ENCODE measurements around the gene MROH9.

GRCh38 chr1:171062902-171063301 lies 127.6 kb downstream of the MROH9 start:
- no peak for TF ChIP-seq CREB1 (IDR thresholded peaks at IDR 0.05; ENCODE audit: low read depth)
- TF ChIP-seq CEBPB (IDR thresholded peaks at IDR 0.05) = no peak
- no peak for TF ChIP-seq NFIC (IDR thresholded peaks at IDR 0.05)
- TF ChIP-seq, protein P1, sequence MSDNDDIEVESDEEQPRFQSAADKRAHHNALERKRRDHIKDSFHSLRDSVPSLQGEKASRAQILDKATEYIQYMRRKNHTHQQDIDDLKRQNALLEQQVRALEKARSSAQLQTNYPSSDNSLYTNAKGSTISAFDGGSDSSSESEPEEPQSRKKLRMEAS (IDR thresholded peaks at IDR 0.05) = no peak
- TF ChIP-seq ZBTB7A (IDR thresholded peaks at IDR 0.05; ENCODE audit: low read depth) = no peak
- no peak for TF ChIP-seq TAF1 (IDR thresholded peaks at IDR 0.05; ENCODE audit: low read depth)
- TF ChIP-seq TEAD4 (IDR thresholded peaks at IDR 0.05) = no peak
- TF ChIP-seq, protein P2, sequence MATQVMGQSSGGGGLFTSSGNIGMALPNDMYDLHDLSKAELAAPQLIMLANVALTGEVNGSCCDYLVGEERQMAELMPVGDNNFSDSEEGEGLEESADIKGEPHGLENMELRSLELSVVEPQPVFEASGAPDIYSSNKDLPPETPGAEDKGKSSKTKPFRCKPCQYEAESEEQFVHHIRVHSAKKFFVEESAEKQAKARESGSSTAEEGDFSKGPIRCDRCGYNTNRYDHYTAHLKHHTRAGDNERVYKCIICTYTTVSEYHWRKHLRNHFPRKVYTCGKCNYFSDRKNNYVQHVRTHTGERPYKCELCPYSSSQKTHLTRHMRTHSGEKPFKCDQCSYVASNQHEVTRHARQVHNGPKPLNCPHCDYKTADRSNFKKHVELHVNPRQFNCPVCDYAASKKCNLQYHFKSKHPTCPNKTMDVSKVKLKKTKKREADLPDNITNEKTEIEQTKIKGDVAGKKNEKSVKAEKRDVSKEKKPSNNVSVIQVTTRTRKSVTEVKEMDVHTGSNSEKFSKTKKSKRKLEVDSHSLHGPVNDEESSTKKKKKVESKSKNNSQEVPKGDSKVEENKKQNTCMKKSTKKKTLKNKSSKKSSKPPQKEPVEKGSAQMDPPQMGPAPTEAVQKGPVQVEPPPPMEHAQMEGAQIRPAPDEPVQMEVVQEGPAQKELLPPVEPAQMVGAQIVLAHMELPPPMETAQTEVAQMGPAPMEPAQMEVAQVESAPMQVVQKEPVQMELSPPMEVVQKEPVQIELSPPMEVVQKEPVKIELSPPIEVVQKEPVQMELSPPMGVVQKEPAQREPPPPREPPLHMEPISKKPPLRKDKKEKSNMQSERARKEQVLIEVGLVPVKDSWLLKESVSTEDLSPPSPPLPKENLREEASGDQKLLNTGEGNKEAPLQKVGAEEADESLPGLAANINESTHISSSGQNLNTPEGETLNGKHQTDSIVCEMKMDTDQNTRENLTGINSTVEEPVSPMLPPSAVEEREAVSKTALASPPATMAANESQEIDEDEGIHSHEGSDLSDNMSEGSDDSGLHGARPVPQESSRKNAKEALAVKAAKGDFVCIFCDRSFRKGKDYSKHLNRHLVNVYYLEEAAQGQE (IDR thresholded peaks at IDR 0.05; ENCODE audit: low read depth) = no peak
- TF ChIP-seq EP300 (IDR thresholded peaks at IDR 0.05; ENCODE audit: borderline replicate concordance) = no peak
- TF ChIP-seq FOXM1 (IDR thresholded peaks at IDR 0.05; ENCODE audit: borderline replicate concordance, low read depth) = no peak
